Measurements from ENCODE around the gene JUND.

GRCh38 chr19:18301718-18302111, 20.3 kb upstream of the JUND start:
- TF ChIP-seq POLR2A (IDR thresholded peaks at IDR 0.05) = no peak
- TF ChIP-seq CTCF (IDR thresholded peaks at IDR 0.05) = no peak
- no peak for TF ChIP-seq POLR2AphosphoS5 (IDR thresholded peaks at IDR 0.05)

Measured in prostate gland (tissue), 2 donors.